Left kidney (tissue), 2 donors: ENCODE data around the gene OCIAD1. TPM values are rescaled to one million over a fixed set of nuclear protein-coding genes. Genes with fewer than 3 reads are reported as not detected.
A peak's percentile ranks its signal among the peaks of the same experiment; 100 is the strongest.
"Not testable (repeated sequence)": the region's sequence is repeated elsewhere in the genome, so short reads cannot be mapped to it uniquely, and the experiment has no call there.

Experiments used
- DNase-seq: peaks from one replicate; pipeline ENCODE4 v3.0.0-alpha.2; 2013
- polyA plus RNA-seq: library from polyadenylated mRNA; unstranded; fragments of 120-200 nt; gene quantifications from one replicate; pipeline ENCODE4 v1.2.1, GENCODE V29; 2013; ENCODE audit not compliant: insufficient read length

OCIAD1 gene
- polyA plus RNA-seq, 1 donor, result 296 TPM

DNA sequence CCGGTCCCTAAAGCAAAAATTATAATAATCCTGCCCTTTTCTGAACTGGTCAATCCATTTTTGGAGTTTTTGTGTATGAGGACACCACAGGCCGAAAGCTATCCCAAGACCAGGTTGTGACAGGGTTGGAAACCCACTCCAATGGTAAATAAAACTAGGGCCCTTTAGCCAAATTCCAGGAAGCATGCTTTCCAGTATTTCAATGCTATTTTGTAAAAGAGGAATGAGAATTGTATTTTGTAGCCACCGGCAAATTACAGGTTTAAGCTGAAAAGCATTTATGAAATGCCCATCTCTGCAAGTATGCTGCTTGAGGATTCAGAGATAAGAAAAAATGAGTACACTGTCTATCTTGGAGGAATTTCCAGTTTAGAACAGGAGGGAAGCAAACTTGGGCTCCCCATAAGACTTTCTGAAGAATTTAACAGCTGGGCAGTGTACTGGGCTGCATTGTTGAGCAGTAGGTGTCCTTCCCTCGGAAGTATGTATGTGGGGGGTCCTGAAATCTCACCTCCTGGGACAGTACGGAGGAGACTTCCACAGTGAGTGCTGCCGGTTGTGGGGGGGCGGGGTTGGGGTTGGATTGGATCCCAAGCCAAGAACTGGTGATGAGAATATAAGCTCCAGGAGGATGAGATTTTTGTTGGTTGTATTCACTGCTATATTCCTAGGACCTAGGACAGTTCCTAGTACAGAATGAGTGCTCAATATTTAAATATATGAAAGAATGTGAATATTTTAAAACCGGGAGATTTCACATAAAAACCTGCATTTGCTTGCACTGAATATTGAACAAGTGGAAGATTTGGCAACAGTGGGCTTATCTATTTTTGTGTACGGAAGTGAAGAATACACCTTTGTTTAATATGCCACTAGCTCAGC, 48.9 kb downstream of the OCIAD1 start:
- no peak for DNase-seq

DNA sequence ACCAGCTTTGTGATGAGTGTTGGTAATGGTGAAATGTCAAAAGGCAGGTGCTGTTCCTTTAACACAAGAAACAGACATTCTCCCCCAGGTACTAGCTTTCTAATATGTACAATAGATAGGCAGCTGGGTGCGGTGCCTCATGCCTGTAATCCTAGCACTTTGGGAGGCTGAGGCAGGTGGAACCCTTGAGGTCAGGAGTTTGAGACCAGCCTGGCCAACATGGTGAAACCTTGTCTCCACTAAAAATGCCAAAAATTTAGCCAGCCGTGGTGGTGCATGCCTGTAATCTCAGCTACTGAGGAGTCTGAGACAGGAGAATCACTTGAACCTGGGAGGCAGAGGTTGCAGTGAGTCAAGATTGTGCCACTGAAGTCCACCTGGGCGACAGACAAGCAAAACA, 50.8 kb downstream of the OCIAD1 start:
- DNase-seq, result not testable (repeated sequence)

DNA sequence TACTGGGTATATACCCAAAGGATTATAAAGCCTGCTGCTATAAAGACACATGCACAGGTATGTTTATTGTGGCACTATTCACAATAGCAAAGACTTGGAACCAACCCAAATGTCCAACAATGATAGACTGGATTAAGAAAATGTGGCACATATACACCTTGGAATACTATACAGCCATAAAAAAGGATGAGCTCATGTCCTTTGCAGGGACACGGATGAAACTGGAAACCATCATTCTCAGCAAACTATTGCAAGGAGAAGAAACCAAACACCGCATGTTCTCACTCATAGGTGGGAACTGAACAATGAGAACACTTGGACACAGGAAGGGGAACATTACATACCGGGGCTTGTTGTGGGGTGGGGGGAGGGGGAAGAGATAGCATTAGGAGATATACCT, 58.9 kb downstream of the OCIAD1 start:
- not testable (repeated sequence) for DNase-seq

DNA sequence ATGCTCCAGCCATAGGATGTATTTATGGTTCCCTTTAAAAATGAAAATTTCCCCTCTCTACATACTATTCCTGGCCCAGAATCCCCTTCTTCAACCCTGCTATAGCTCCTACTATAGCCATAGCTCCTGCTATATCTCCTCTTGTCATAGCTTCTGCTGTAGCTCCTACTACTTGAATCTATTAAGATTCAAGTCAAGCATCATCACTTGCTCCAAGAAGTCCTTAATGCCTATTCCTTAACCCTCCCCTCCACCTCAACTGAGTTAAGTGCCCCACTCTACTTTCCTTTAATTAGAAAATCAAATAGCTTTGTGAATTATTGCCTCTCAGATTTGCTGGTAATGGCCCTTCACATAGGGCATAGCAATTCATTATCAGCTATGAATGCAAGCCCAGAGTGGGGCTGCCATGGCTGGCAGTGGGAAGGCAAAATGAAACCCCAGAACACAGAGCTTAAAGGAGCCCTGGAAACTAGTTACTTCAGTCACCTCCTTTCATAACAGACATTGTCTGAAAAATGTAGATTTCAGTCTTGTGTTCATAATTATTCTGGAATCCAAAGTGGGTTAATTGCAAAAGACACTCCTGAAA, 60.2 kb downstream of the OCIAD1 start:
- no peak for DNase-seq

DNA sequence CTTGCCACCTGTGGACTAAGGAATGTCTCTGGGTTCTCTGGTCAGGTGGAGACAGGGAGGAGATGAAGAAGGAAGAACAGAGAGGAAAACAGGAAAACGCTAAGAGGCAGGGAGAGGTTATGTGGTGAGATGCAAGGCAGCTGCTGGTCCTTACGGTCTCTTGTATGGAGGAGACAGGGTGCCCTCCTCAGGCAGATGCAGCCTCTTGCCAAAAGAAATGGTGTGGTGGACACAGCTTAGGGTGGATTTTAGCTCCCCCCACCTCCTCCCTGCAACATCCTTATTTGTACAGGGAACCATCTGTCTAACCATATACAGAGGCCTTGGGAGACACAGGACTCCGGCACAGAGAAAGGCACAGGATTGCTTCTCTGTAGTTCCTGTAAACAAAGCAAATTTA, 66.0 kb downstream of the OCIAD1 start:
- no peak for DNase-seq

DNA sequence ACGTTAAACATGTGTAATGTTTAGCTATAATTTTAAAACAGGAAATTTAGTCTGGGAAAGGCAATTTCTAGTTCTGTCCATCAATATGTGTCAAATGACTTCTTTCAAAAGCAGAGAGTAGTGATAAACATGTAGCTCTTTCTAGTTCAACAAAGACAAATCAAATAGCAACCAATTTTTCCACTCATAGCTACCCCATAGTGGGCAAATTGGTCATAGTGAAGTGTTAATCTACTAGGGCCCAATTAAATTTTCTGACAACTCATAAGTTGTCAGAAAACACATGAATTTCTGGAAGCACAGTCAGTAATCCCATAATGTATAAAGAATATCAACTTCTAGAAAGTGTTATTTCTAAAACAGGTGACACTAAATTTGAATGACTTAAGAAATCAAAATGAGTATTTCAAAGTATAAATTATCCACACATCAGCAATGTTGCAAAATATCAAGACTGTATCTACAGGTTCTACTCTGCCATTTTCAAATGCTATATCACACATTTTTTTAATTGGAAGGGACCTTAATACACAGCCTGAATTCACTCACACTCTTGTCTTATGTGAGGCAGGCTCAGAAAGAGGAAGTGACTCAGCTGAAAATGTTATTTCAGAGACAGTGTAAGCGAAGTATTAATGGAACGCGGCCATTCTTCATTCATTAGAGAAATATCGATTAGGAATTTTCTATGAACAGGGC, 68.0 kb downstream of the OCIAD1 start:
- no peak for DNase-seq

DNA sequence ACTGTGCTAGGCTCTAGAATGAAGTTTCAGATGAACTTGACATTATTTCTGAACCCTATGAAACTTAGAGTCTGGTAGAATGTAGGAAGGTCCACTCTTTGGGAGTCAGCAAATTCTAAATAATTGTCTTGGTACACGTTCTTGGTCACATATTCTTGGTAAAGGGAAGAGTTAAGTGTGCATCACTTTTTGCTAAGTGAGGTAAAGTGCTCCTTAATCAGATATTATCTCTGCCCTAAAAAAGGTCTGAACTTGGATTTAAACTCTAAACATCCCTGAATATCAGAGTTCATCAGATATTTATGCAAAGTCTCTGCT, 68.5 kb downstream of the OCIAD1 start:
- DNase-seq, result no peak

DNA sequence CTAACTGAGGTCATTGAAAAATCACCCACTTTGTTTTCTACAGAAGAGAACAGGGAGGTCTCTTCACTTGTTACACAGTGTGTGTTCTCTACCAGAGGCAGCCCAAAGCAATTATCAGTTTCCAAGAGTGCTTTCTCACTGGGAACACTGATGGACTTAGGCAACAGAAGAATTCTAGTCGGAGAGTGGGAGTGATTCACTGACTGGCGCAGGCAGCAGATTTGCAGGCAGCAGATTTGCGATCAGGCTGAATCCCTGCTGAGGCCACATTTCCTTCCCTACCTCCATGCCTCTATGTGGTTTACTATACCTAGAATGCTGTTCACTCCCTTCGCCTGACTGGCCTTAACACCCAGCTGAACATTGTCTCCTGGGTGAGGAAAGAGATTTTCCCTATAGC, 69.1 kb downstream of the OCIAD1 start:
- no peak for DNase-seq

DNA sequence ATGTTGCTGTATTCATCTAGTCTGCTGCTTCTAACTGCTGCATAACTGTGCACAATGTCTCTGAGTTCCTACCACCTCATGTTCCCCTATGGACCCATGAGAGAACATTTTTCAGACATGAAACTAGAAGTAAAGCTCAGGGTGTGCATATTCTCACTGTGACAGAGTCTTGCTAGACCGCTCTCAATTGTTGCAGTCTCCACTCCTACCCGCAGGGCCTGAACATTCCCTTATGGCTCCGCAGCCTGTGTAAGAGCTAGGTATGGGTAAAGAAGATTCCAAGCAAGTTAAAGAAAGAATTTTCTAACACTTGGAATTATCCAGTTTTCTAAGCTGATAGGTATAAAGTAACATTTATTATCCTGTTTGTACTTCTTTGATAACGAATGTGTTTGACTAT, 70.3 kb downstream of the OCIAD1 start:
- DNase-seq, result no peak

DNA sequence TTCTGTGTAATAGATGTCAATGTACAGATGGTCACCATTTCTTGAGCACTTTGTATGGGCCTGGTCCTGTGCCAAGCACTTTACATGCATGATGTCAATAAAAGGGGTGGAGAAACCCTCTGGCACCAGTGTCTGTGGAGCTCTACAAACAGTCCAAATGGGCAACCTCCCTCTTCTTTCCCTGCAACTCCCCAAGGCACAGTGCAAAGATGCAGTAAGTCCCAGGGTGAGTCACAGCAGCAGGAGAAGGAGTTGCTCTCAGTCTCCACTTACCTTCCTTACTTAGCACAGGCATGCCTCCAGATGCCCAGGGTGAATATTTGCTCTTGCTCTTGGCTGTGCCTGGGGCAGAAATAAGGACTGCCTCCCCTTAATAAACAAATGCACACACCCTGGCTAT, 71.4 kb downstream of the OCIAD1 start:
- no peak for DNase-seq

DNA sequence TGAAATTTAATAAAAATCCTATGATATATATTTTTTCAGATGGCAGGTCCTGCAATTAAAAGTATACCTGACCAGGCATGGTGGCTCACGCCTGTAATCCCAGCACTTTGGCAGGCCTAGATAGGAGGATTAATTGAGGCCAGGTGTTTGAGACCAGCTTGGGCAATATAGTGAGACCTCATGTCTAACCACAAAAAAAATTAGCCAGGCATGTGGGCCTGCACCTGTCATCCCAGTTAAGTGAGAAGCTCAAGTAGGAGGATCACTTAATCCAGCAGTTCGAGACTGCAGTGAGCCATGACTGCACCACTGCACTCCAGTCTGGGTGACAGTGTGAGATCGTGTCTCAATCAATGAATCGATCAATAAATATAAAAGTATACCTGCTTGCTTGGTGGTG, 73.2 kb downstream of the OCIAD1 start:
- no peak for DNase-seq

DNA sequence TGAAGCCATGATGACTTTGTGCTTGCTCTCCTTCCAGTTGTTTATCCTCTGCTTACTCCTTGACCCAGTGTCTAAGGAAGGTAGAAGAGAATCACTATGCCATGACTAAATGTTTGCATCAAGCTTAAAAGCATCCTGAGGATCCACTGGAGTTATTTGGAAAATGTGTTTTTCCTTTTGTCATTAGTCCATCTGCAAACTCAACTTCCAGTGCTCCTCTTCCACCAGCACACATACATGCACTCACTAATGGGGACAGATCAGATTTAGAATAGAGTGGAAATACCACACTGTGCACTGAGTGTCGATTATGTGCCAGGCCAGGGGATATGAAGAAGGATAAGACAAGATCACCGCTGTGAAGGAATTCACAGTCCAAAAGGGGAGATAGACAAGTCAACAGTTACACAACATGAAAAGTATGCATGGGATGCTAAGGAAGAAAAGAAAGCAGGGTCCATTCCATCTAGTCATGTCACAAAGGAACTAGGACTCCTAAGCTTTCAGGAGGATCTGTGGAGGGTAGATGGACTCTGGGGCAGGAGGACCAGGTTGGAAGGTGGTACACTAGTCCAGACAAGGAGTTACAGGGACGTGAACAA, 73.8 kb downstream of the OCIAD1 start:
- no peak for DNase-seq

DNA sequence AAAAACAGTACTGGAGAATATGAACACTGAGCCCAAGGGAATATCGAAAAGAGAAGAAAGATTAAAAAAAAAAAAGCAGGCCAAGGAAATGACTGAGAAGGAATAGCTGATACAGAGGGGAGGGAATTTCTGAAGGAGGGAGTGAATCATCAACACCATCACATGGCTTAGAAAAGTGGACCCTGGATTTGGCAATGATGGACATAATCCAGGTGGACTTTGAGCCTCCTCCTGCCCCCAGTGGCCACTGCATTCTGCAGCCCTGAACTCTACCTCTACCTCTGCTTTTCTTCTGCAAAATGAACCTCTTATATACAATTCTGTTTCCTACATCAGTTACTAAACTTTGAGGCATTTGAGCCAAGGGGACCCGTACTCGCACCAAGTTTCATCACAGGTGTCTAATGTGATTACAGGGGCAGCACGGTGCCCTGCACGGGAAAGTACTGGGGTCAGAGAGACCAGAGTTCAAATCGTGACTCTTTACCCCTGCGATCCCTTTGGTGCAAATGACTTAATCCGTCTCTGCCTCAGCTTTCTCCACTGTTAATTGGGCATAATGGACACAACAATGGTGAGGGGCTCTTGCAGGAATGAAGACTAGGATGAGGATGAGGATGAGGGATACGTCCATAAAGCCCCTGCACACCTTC, 74.6 kb downstream of the OCIAD1 start:
- DNase-seq, result peak; percentile 3

DNA sequence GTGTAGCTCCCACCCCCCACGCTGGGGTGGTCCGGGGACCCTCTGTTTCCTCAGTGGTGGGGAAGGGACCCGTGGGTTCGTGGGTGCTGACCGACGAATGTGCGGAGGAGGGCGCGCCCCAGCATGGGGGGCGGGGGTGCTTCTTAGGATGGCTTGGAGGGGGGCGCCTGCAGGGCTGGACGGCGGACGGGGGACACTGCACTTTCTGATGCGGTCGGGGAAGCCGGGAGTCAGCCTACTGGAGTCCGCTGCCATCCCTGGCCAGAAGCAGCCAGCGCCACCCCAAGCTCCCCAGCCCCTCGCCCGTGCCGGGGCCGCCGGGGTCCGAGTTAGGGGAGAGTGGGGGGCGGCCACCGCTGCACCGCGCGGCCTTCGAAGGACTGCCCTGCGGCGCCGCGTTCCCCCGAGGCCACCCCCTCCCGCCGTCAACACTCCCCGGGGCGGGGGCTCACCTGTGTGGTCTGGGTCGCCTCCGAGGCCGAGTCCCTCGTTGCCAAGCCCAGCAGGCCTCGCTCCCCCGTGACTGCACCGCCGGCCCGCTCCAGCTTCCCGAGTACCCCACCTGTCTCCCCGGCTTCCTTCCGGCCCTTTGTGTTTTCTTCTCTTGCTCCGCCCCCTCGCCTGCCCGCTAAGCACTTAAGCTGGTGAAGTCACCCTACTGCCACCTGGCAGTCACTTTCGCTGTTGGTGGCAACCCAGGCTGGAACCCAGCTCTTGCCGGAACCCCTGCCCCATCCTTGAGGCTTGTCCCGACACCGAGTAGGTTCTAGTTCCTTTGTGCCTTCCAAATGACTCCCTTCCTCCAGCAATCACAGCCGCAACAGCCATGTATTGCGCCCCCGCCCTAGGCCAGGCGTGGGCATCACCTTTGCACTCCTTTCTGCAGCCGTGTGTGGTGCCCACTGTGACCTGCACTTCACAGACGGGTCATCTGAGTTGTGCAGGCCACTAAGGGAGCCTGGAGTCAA, 75.6 kb downstream of the OCIAD1 start, which contains the start of gene OCIAD2:
OCIAD2 (minus strand) TSS at position 569 of the 968 bp plus-strand sequence. CDS start 2,225 bp downstream, outside the sequence.
- peak; percentile 78 for DNase-seq

DNA sequence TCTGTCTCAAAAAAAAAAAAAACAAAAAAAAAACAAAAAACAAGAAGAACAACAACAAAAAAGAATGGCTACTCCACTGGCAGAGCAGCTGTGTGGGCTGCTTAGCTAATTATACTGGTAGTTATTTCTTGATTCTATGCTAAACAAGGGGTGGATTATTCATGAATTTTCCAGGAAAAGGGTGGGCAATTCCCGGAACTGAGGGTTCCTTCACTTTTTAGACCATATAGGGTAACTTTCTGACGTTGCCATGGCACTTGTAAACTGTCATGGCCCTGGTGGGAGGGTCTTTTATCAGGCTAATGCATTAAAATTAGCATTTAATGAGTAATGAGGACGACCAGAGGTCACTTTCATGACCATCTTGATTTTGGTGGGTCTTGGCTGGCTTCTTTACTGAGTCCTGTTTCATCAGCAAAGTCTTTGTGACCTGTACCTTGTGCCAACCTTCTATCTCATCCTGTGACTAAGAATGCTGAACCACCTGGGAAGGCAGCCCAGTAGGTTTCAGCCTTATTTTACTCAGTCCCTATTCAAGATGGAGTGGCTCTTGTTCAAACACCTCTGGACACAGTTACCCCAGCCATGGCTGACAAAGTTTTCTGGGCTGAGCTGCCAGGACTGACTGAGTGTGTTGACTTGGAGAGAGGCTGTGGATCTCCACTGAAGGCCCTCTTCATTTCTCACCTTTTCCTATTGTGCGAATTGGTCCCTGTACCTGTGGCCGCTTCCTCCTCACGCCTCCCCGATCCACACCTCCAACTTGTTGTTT, 77.0 kb downstream of the OCIAD1 start:
- DNase-seq, result no peak

DNA sequence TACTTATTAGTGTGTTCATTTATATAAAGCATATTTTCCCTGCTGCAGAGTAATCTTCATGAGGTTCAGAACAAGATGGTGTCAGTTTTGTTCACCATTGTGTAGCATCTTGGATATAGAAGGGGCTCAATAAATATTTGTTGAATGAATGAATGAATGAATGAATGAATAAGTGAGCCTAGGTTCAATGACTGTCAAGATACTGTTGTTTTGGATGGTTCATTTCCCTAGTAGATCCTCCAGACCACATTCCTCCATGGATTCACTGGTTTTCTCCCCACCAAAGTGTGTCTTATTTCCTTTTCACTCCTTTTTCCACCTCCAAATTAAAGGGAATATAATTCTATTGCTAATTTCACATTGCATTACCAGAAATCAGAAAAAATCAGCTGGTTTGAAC, 77.8 kb downstream of the OCIAD1 start:
- DNase-seq, result no peak

DNA sequence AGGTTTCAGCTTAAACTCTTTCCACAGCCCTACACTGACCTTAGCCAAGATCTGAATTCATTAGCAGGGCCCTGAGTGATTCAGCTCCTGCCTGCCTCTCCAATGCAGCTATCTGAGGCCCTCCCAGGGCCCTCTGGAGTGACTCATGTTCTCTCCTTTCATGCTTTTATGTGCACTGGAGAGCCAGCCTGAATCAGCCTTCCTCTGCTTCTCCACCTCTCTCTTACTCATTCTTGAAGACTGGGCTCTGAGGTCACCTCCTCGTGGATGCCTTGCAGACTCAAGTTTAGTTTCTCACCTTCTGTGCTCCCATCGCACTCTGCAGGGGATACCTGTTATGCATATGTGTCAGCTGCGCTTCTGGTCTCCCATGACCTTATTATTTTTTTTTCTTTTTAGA, 78.8 kb downstream of the OCIAD1 start:
- no peak for DNase-seq

DNA sequence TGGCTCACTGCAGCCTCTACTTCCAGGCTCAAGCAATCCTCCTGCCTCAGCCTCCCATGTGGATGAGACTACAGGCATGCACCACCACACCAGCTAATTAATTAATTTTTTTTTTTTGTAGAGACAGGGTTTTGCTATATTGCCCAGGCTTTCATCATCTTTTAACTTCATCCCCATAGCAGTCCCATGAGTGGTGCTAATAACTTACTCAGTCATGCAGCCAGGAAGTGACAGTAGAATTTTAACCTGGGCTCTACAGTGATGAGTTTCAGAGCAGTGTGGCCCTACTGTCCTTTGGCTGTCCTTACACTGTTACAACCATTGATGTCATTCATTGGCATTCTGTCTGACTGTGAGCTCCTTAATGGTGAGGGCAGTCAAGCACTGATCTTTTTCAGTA, 79.6 kb downstream of the OCIAD1 start:
- DNase-seq, result no peak
